ENCODE results near the gene TNC. TPM values are rescaled to one million over a fixed set of nuclear protein-coding genes. Genes with fewer than 3 reads are reported as not detected.

TNC gene
- total and polyA plus RNA-seq, 5 donors from 2014 or later, result not detected

GRCh38 chr9:115042781-115043509 lies 75.0 kb downstream of the TNC start:
- DNase-seq (no peak), ATAC-seq (ENCODE audit: low read depth in 2 of 2) (no peak)
- peaks cover 0 to 4% (median 0%) of the 10 kb centered on the region in 7 donors for H3K9me3 Mint-ChIP-seq

DNA sequence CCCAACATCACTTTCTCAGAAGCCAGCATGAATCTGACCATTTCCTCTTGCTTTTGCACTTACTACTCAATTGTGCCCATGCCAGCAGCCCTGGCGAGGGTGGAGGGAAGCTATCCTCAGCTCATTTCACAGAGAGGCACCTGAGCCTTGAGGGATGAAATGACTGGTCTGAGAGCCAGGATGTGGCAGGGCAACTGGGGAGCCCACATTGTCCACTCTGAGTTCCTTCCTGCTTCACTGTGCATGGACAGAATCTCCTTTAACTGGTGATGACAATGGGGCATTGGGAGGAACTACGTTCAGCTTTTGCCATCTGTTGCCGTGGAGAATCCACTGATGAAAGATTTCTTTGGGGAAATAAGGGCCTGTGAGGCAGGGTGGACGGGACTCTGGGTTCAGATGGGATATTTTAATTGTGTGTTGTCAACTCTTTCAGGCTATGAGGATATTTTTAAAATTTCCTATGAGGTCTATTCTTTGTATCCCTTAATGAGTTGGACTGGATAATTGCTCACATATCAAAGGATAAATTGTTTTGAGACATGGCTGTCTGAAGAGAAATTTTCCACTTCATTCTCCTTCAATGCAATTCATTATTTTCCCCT lies 78.3 kb downstream of the TNC start:
- H3K27me3 ChIP-seq (ENCODE audit: control insufficient read depth, insufficient read depth, low read length), result no peaks in the 10 kb centered on the region
- H3K27ac Mint-ChIP-seq, result no peak overlapping the region
- no peaks in the 10 kb centered on the region for H3K36me3 Mint-ChIP-seq
- no peaks in the 10 kb centered on the region for H3K9me3 ChIP-seq (ENCODE audit: control insufficient read depth in 2 of 2, low read length in 2 of 2)
- DNase-seq (no peak), ATAC-seq (ENCODE audit: low read depth in 2 of 2) (no peak)
- H3K9me3 Mint-ChIP-seq, result peaks cover 0 to 2% (median 0%) of the 10 kb centered on the region in 7 donors
- H3K36me3 ChIP-seq (ENCODE audit: control insufficient read depth, insufficient read depth, low read length), result no peaks in the 10 kb centered on the region
- peaks cover 0 to 8% (median 0%) of the 10 kb centered on the region in 4 donors for H3K4me1 Mint-ChIP-seq
- no peak overlapping the region for H3K4me3 Mint-ChIP-seq
- no peak overlapping the region for H3K27ac ChIP-seq (ENCODE audit: insufficient read depth, low read length, poor library complexity, severe bottlenecking)
- no peak overlapping the region for H3K4me3 ChIP-seq (ENCODE audit: low read depth, low read length)
- H3K4me1 ChIP-seq (ENCODE audit: control insufficient read depth, insufficient read depth, low read length, poor library complexity, severe bottlenecking), result no peaks in the 10 kb centered on the region
- H3K27me3 Mint-ChIP-seq, result peaks cover 34% of the 10 kb centered on the region

More at GRCh38 chr9:115042781-115043509, 75.0 kb downstream of the TNC start:
- Mint-ChIP-seq H3K36me3 (no peaks in the 10 kb centered on the region), H3K4me1 (no peaks in the 10 kb centered on the region), H3K27ac (peak overlapping the region in 1 of 3 donors; percentile 17), H3K27me3 (peaks cover 37% of the 10 kb centered on the region), H3K4me3 (no peak overlapping the region)
- Histone ChIP-seq H3K4me3 (ENCODE audit: low read depth, low read length) (no peak overlapping the region), H3K36me3 (ENCODE audit: control insufficient read depth, insufficient read depth, low read length) (no peaks in the 10 kb centered on the region), H3K4me1 (ENCODE audit: control insufficient read depth, insufficient read depth, low read length, poor library complexity, severe bottlenecking) (no peaks in the 10 kb centered on the region), H3K27ac (ENCODE audit: insufficient read depth, low read length, poor library complexity, severe bottlenecking) (no peak overlapping the region), H3K9me3 (ENCODE audit: control insufficient read depth in 2 of 2, low read length in 2 of 2) (no peaks in the 10 kb centered on the region), H3K27me3 (ENCODE audit: control insufficient read depth, insufficient read depth, low read length) (no peaks in the 10 kb centered on the region)

- Mint-ChIP-seq H3K27me3 (peaks cover 37% of the 10 kb centered on the region), H3K4me3 (no peak overlapping the region), H3K27ac (no peak overlapping the region), H3K36me3 (no peaks in the 10 kb centered on the region), H3K4me1 (peaks cover 0 to 8% (median 0%) of the 10 kb centered on the region in 4 donors), H3K9me3 (peaks cover 0 to 1% (median 0%) of the 10 kb centered on the region in 7 donors)
- no peak overlapping the region for H3K4me3 ChIP-seq (ENCODE audit: low read depth, low read length)
- H3K4me1 ChIP-seq (ENCODE audit: control insufficient read depth, insufficient read depth, low read length, poor library complexity, severe bottlenecking), result no peaks in the 10 kb centered on the region
- H3K27ac ChIP-seq (ENCODE audit: insufficient read depth, low read length, poor library complexity, severe bottlenecking), result no peak overlapping the region
- no peaks in the 10 kb centered on the region for H3K9me3 ChIP-seq (ENCODE audit: control insufficient read depth in 2 of 2, low read length in 2 of 2)
- DNase-seq (no peak), ATAC-seq (ENCODE audit: low read depth in 2 of 2) (no peak)
- no peaks in the 10 kb centered on the region for H3K27me3 ChIP-seq (ENCODE audit: control insufficient read depth, insufficient read depth, low read length)
- H3K36me3 ChIP-seq (ENCODE audit: control insufficient read depth, insufficient read depth, low read length), result no peaks in the 10 kb centered on the region
Observed at GRCh38 chr9:115038178-115038577, 79.8 kb downstream of the TNC start.

DNA sequence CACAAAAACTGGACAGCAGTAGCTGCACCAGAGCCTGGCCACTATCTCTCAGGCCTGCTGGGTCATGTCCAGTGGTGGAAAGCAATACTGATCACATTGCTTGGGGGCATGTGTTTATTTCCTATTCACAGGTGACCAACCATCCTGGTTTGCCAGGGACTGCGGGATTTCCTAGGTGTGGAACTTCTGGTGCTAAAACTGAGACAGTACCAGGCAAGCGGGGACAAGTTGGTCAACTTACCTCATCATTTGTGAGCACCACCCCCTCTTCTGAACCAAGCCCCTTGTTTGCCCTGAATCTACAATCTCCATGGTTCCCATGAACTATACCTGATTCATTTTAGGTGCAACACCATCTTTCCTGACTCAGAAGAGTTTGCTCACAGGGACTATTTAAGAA lies 81.3 kb downstream of the TNC start:
- Histone ChIP-seq H3K4me3 (ENCODE audit: low read depth, low read length) (no peak overlapping the region), H3K27me3 (ENCODE audit: control insufficient read depth, insufficient read depth, low read length) (no peaks in the 10 kb centered on the region), H3K4me1 (ENCODE audit: control insufficient read depth, insufficient read depth, low read length, poor library complexity, severe bottlenecking) (no peaks in the 10 kb centered on the region), H3K9me3 (ENCODE audit: control insufficient read depth in 2 of 2, low read length in 2 of 2) (no peaks in the 10 kb centered on the region), H3K36me3 (ENCODE audit: control insufficient read depth, insufficient read depth, low read length) (no peaks in the 10 kb centered on the region), H3K27ac (ENCODE audit: insufficient read depth, low read length, poor library complexity, severe bottlenecking) (no peak overlapping the region)
- no peak for DNase-seq
- Mint-ChIP-seq H3K36me3 (no peaks in the 10 kb centered on the region), H3K9me3 (peaks cover 0 to 1% (median 0%) of the 10 kb centered on the region in 7 donors), H3K4me1 (peaks cover 0 to 8% (median 0%) of the 10 kb centered on the region in 4 donors), H3K4me3 (no peak overlapping the region), H3K27me3 (peaks cover 40% of the 10 kb centered on the region), H3K27ac (peak overlapping the region in 1 of 3 donors; percentile 29)
- no peak for ATAC-seq (ENCODE audit: low read depth in 2 of 2)

DNA sequence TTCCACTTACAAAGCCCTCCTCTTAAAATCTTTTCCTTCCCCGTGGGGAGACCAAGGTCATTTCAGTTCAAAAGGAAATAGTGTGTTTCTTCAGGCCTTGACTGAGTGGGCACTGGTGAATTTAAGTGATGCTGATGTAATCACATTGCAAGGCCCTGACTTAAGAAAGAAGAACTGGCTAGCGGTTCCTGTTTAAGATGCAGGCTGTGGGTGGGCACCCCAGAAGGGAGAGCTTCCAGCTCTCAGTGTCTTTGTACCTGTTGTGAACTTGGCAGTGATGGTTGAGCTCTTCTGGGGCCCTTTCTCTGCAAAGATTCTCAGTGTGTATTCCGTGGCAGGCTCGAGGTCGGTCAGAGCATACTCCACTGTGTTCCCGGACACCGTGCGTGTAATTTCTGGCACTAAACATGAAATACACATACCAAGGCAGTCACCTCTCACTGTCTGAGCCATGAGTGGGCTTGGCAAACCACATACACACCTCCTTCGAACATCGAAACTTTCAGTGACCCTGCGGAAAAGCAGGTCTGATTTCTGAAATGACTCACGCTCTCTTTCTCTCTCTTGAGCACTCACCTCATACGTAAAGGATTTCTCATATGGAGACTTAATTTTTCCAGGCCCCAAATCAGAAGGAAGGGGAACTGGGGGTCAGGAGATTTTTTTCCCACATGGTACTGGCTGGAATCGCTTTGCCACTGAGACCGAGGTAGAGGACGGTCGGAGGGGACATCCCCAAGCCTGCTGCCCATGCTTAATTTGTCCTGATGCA lies 81.9 kb downstream of the TNC start:
- no peak overlapping the region for H3K4me3 ChIP-seq (ENCODE audit: low read depth, low read length)
- DNase-seq (peak in 1 of 3 donors; percentile 18), ATAC-seq (ENCODE audit: low read depth in 2 of 2) (no peak)
- Mint-ChIP-seq H3K9me3 (peaks cover 0 to 1% (median 0%) of the 10 kb centered on the region in 7 donors), H3K4me1 (peaks cover 0 to 8% (median 0%) of the 10 kb centered on the region in 4 donors), H3K27ac (peak overlapping the region; percentile 29 to 59 (median 38)), H3K36me3 (no peaks in the 10 kb centered on the region), H3K27me3 (peaks cover 39% of the 10 kb centered on the region), H3K4me3 (no peak overlapping the region)
- no peak overlapping the region for H3K27ac ChIP-seq (ENCODE audit: insufficient read depth, low read length, poor library complexity, severe bottlenecking)
- no peaks in the 10 kb centered on the region for H3K27me3 ChIP-seq (ENCODE audit: control insufficient read depth, insufficient read depth, low read length)
- no peaks in the 10 kb centered on the region for H3K9me3 ChIP-seq (ENCODE audit: control insufficient read depth in 2 of 2, low read length in 2 of 2)
- H3K4me1 ChIP-seq (ENCODE audit: control insufficient read depth, insufficient read depth, low read length, poor library complexity, severe bottlenecking), result no peaks in the 10 kb centered on the region
- no peaks in the 10 kb centered on the region for H3K36me3 ChIP-seq (ENCODE audit: control insufficient read depth, insufficient read depth, low read length)

- DNase-seq (no peak), ATAC-seq (ENCODE audit: low read depth in 2 of 2) (no peak)
- H3K27ac ChIP-seq (ENCODE audit: insufficient read depth, low read length, poor library complexity, severe bottlenecking), result no peak overlapping the region
- H3K9me3 ChIP-seq (ENCODE audit: control insufficient read depth in 2 of 2, low read length in 2 of 2), result no peaks in the 10 kb centered on the region
- H3K36me3 ChIP-seq (ENCODE audit: control insufficient read depth, insufficient read depth, low read length), result no peaks in the 10 kb centered on the region
- H3K27me3 Mint-ChIP-seq, result peaks cover 44% of the 10 kb centered on the region
- peaks cover 0 to 1% (median 0%) of the 10 kb centered on the region in 7 donors for H3K9me3 Mint-ChIP-seq
- peaks cover 0 to 8% (median 0%) of the 10 kb centered on the region in 4 donors for H3K4me1 Mint-ChIP-seq
- no peak overlapping the region for H3K27ac Mint-ChIP-seq
- no peaks in the 10 kb centered on the region for H3K27me3 ChIP-seq (ENCODE audit: control insufficient read depth, insufficient read depth, low read length)
- H3K36me3 Mint-ChIP-seq, result no peaks in the 10 kb centered on the region
- H3K4me1 ChIP-seq (ENCODE audit: control insufficient read depth, insufficient read depth, low read length, poor library complexity, severe bottlenecking), result no peaks in the 10 kb centered on the region
- H3K4me3 Mint-ChIP-seq, result no peak overlapping the region
- H3K4me3 ChIP-seq (ENCODE audit: low read depth, low read length), result no peak overlapping the region
Observed at GRCh38 chr9:115034801-115035200, 83.2 kb downstream of the TNC start.

- no peak overlapping the region for H3K4me3 Mint-ChIP-seq
- no peak for ATAC-seq (ENCODE audit: low read depth in 2 of 2)
- Histone ChIP-seq H3K27me3 (ENCODE audit: control insufficient read depth, insufficient read depth, low read length) (no peaks in the 10 kb centered on the region), H3K36me3 (ENCODE audit: control insufficient read depth, insufficient read depth, low read length) (no peaks in the 10 kb centered on the region), H3K4me3 (ENCODE audit: low read depth, low read length) (no peak overlapping the region), H3K4me1 (ENCODE audit: control insufficient read depth, insufficient read depth, low read length, poor library complexity, severe bottlenecking) (no peaks in the 10 kb centered on the region), H3K27ac (ENCODE audit: insufficient read depth, low read length, poor library complexity, severe bottlenecking) (no peak overlapping the region), H3K9me3 (ENCODE audit: control insufficient read depth in 2 of 2, low read length in 2 of 2) (no peaks in the 10 kb centered on the region)
- H3K36me3 Mint-ChIP-seq, result no peaks in the 10 kb centered on the region
- peaks cover 44% of the 10 kb centered on the region for H3K27me3 Mint-ChIP-seq
- DNase-seq, result no peak
- H3K4me1 Mint-ChIP-seq, result peaks cover 0 to 8% (median 0%) of the 10 kb centered on the region in 4 donors
- peaks cover 0 to 1% (median 0%) of the 10 kb centered on the region in 7 donors for H3K9me3 Mint-ChIP-seq
- no peak overlapping the region for H3K27ac Mint-ChIP-seq
Observed at GRCh38 chr9:115033800-115034199, 84.2 kb downstream of the TNC start.

All from CD4-positive, CD25-positive, alpha-beta regulatory T cell (primary cell).